Liver (tissue), 3 donors: Measurements from ENCODE around the gene PPP1R2B.

Experiments
- CTCF ChIP-seq: fragments of 150-350 bp; IDR thresholded peaks from 2 replicates; pipeline ENCODE4 v1.5.1; 2017; ENCODE audit warnings: improper control_type of control experiment, low read depth, low read length; ENCODE audit not compliant: missing input control
- GABPA ChIP-seq, 2 donors: IDR thresholded peaks in 1 of 2; conservative IDR thresholded peaks in 1 of 2; 2 replicates each; pipeline ENCODE4 v1.6.1; 2016; ENCODE audit warnings: antibody characterized with exemption in 2 of 2, mild to moderate bottlenecking in 1 of 2, moderate library complexity in 1 of 2
- MAX ChIP-seq: IDR thresholded peaks from 2 replicates; pipeline ENCODE4 v1.6.1; 2016; ENCODE audit warnings: antibody characterized with exemption
- RAD21 ChIP-seq, 2 donors: IDR thresholded peaks; 2 replicates each; pipeline ENCODE4 v1.6.1; 2016; ENCODE audit warnings: antibody characterized with exemption in 2 of 2, mild to moderate bottlenecking in 2 of 2
- donor health status: healthy.
- donor health status: healthy.

DNA sequence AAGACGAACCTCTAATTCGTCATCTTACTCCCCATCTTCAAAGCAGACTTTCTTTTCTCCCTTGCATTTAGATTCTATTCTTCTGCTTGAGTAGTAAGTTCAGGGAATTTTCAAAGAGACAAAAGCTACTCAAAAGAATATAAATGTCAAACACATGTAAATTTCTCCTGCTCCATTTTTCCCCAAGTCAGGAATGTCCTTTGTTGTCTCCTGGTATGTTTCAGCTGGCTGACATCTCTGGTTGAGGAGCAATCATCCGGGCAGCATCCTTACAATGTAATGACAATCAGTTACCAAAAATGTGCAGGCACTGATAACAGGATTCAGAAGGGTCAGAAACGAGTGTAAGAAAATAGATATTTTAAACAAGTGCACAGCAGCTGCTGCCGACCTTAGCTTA is 47.6 kb upstream of the PPP1R2B start:
- TF ChIP-seq CTCF = no peak
- TF ChIP-seq GABPA (IDR thresholded peaks at IDR 0.05 in 1 of 2, conservative IDR thresholded peaks at IDR 0.05 in 1 of 2) = no peak
- no peak for TF ChIP-seq RAD21 (IDR thresholded peaks at IDR 0.05)
- TF ChIP-seq MAX = no peak
